ENCODE data around the gene SLC37A4. TPM values are rescaled to one million over a fixed set of nuclear protein-coding genes. Genes with fewer than 3 reads are reported as not detected.
A peak's percentile ranks its signal among the peaks of the same experiment; 100 is the strongest.

SLC37A4 gene
- total and polyA plus RNA-seq, 2 of the 13 experiments (the other 11 are each of a cell fraction or from before 2014, with no cell fraction given): 43.0 to 56.1 TPM

DNA sequence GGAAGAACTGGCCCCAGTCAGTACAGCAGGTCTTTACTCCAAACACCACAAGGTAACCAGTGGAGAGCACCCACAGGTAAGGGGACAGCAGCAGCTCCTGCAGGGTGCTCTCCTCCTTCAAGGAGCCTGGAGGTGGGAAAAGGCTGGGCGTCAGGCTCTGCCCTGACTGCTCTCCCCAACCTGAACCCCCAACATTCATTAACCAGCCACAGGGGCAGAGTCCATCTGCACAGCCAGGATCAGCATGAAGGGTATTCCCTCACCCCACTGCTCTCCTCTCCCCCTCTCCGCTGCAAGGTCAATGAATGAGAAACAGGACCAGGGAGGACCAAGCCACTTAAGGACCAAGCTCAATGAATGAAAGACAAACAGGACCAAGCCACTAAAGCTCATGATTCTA lies 3.7 kb downstream of the SLC37A4 start (continued):
- TF ChIP-seq, protein P1, sequence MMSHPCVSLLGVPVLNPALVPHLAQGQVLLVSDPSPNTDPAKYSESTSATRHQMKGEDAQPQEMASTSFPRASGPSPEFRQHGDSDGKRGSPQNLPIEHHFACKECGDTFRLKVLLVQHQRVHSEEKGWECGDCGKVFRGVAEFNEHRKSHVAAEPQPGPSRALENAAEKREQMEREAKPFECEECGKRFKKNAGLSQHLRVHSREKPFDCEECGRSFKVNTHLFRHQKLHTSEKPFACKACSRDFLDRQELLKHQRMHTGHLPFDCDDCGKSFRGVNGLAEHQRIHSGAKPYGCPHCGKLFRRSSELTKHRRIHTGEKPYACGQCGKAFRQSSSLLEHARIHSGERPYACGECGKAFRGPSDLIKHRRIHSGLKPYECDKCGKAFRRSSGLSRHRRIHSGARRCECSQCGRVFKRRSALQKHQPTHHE (CRISPR knock-in tag; IDR thresholded peaks at IDR 0.05; ENCODE audit: borderline replicate concordance): no peak
- no peak for TF ChIP-seq ATM (IDR thresholded peaks at IDR 0.05; ENCODE audit: borderline replicate concordance)
- 0 out of 2 replicates have a peak, but pooled peaks have one; percentile 23 for TF ChIP-seq ZSCAN25 (CRISPR knock-in tag; IDR thresholded peaks at IDR 0.05)
- TF ChIP-seq, protein P2, sequence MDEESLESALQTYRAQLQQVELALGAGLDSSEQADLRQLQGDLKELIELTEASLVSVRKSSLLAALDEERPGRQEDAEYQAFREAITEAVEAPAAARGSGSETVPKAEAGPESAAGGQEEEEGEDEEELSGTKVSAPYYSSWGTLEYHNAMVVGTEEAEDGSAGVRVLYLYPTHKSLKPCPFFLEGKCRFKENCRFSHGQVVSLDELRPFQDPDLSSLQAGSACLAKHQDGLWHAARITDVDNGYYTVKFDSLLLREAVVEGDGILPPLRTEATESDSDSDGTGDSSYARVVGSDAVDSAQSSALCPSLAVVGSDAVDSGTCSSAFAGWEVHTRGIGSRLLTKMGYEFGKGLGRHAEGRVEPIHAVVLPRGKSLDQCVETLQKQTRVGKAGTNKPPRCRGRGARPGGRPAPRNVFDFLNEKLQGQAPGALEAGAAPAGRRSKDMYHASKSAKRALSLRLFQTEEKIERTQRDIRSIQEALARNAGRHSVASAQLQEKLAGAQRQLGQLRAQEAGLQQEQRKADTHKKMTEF (CRISPR knock-in tag; IDR thresholded peaks at IDR 0.05): peak; percentile 36; the same call in 1 of the 2 replicates
- no peak for TF ChIP-seq ZFP36L1 (CRISPR knock-in tag; IDR thresholded peaks at IDR 0.05)
- no peak for TF ChIP-seq YEATS2 (CRISPR knock-in tag; IDR thresholded peaks at IDR 0.05; ENCODE audit: borderline replicate concordance)
- TF ChIP-seq SMC3 (IDR thresholded peaks at IDR 0.05; ENCODE audit: low read length): no peak
- TF ChIP-seq ZNF337 (CRISPR knock-in tag; IDR thresholded peaks at IDR 0.05; ENCODE audit: borderline replicate concordance, low read depth): no peak
- TF ChIP-seq MED13 (CRISPR knock-in tag; IDR thresholded peaks at IDR 0.05): no peak
- TF ChIP-seq RFX1 (IDR thresholded peaks at IDR 0.05): no peak
- no peak for TF ChIP-seq KLF12 (CRISPR knock-in tag; IDR thresholded peaks at IDR 0.05; ENCODE audit: borderline replicate concordance)
- no peak for TF ChIP-seq HOXA7 (CRISPR knock-in tag; IDR thresholded peaks at IDR 0.05)
- TF ChIP-seq ZBED4 (CRISPR knock-in tag; IDR thresholded peaks at IDR 0.05; ENCODE audit: borderline replicate concordance): no peak
- TF ChIP-seq NPAS2 (CRISPR knock-in tag; IDR thresholded peaks at IDR 0.05; ENCODE audit: borderline replicate concordance): no peak
- TF ChIP-seq ZSCAN20 (CRISPR knock-in tag; IDR thresholded peaks at IDR 0.05; ENCODE audit: borderline replicate concordance): no peak
- TF ChIP-seq NFYB (CRISPR knock-in tag; IDR thresholded peaks at IDR 0.05): no peak
- TF ChIP-seq ZNF441 (CRISPR knock-in tag; IDR thresholded peaks at IDR 0.05; ENCODE audit: borderline replicate concordance): no peak; the same call in 1 of the 2 replicates
- no peak for TF ChIP-seq PLRG1 (conservative IDR thresholded peaks at IDR 0.05)
- TF ChIP-seq SIN3A (IDR thresholded peaks at IDR 0.05; ENCODE audit: borderline replicate concordance, low read depth, low read length): 0 out of 2 replicates have a peak, but pooled peaks have one; percentile 36
- TF ChIP-seq, protein P3, sequence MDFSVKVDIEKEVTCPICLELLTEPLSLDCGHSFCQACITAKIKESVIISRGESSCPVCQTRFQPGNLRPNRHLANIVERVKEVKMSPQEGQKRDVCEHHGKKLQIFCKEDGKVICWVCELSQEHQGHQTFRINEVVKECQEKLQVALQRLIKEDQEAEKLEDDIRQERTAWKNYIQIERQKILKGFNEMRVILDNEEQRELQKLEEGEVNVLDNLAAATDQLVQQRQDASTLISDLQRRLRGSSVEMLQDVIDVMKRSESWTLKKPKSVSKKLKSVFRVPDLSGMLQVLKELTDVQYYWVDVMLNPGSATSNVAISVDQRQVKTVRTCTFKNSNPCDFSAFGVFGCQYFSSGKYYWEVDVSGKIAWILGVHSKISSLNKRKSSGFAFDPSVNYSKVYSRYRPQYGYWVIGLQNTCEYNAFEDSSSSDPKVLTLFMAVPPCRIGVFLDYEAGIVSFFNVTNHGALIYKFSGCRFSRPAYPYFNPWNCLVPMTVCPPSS (IDR thresholded peaks at IDR 0.05): no peak
- TF ChIP-seq ZNF180 (CRISPR knock-in tag; IDR thresholded peaks at IDR 0.05; ENCODE audit: borderline replicate concordance, low read depth): no peak
- TF ChIP-seq, protein P4, sequence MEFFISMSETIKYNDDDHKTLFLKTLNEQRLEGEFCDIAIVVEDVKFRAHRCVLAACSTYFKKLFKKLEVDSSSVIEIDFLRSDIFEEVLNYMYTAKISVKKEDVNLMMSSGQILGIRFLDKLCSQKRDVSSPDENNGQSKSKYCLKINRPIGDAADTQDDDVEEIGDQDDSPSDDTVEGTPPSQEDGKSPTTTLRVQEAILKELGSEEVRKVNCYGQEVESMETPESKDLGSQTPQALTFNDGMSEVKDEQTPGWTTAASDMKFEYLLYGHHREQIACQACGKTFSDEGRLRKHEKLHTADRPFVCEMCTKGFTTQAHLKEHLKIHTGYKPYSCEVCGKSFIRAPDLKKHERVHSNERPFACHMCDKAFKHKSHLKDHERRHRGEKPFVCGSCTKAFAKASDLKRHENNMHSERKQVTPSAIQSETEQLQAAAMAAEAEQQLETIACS (CRISPR knock-in tag; IDR thresholded peaks at IDR 0.05): no peak
- no peak for TF ChIP-seq ZNF678 (CRISPR knock-in tag; IDR thresholded peaks at IDR 0.05)

Data from HepG2 (cell line).